Erythroblast (primary cell): ENCODE results near the gene NDUFS6.

Source experiments
- GATA1 ChIP-seq: IDR thresholded peaks from 2 replicates; pipeline ENCODE4 v1.6.1; 2011; ENCODE audit warnings: low read depth, mild to moderate bottlenecking, control low read depth, low read length, moderate library complexity
- POLR2A ChIP-seq: IDR thresholded peaks from 2 replicates; pipeline ENCODE4 v1.6.1; 2011; ENCODE audit warnings: mild to moderate bottlenecking, low read length

GRCh38 chr5:1856596-1857255 is 55.5 kb downstream of the NDUFS6 start:
- TF ChIP-seq POLR2A (no peak), GATA1 (no peak)
